Stimulated activated CD4-positive, alpha-beta T cell treated with anti-CD3 and anti-CD28 coated beads, TNF-alpha, amount 100 ng/mL, for 4 hours (primary cell): ENCODE measurements around the gene MTERF4.

Experiments used
- DNase-seq, 3 experiments: peaks; one replicate each; pipeline ENCODE4 v3.0.0-alpha.2; 2020; ENCODE audit warnings: low read depth in 3 of 3

Gene MTERF4, protein sequence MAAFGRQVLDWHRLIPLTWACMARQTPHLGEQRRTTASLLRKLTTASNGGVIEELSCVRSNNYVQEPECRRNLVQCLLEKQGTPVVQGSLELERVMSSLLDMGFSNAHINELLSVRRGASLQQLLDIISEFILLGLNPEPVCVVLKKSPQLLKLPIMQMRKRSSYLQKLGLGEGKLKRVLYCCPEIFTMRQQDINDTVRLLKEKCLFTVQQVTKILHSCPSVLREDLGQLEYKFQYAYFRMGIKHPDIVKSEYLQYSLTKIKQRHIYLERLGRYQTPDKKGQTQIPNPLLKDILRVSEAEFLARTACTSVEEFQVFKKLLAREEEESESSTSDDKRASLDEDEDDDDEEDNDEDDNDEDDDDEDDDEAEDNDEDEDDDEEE

DNA sequence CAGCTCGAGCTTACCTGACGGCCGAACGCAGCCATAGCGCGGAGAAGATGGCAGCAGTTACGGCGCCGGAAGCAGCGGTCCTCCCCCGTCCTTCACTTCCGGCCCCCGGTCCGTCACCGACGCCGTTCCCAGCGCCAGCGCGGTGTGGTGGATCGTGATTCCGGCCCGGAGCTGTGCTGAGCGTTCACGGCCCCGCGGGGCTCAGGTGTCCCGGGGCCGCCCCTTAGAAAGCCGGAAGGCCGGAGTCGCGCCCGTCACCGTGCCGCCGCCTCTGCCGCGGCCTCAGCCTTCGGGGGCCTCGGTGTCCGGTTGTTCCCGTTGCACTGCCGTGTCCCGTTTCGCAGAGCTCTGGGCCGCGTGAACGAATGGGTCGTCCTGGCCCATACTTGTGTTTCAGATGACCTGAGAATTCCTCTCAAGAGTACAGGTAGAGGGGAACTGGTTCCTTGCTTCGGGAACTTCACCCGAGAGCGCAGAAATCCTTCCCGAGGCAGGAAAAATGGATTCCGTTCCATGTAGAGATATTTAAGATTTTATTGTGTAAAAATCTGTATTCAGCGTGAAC, at the start of gene MTERF4:
Gene MTERF4, minus strand, starts transcription at position 49 of the 565 bp plus-strand sequence. Its CDS starts 14 bp downstream, at position 35.
- DNase-seq: peak; percentile 70 to 85 (median 78)

DNA sequence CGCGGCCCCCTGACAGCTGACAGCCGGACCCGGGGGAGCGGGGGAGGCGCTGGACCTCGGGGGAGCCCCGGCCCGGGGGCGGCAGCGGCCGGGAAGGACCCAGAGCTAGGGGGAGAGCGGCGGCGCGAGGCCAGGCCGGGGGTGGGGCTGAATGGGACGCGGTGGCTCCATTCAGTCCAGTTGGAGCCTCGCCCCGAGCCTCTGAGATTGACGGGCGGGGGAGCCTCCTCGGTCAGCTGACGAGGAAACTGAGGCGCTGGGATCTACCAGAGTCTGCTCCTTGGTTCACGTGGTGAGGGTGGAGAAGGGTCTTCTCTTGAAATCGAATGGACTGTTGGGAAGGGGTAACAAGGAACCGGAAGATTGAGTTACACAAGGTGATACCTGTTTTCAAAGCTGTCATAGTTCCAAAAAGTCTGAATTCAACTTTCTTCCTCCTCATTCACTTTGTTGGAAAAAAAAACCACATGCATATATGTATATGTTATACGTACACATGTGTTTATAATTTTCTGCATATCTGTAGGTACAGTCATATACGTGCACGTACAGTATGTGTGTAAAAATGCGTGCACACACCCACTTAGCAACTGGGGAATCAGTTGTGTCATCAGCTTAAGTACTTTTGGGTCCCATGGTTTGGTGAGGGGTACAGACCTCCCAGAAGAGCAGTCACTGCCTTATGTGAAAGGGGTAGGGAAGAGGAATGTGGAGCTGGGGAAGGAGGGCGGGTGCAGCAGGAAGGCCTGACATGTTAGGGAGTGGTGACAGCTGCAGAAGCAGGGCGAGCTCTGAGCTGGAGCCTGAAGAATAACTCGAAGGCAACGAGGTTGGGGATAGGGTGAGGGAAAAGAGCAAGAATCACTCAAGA, 48.8 kb upstream of the MTERF4 start:
- DNase-seq: no peak

DNA sequence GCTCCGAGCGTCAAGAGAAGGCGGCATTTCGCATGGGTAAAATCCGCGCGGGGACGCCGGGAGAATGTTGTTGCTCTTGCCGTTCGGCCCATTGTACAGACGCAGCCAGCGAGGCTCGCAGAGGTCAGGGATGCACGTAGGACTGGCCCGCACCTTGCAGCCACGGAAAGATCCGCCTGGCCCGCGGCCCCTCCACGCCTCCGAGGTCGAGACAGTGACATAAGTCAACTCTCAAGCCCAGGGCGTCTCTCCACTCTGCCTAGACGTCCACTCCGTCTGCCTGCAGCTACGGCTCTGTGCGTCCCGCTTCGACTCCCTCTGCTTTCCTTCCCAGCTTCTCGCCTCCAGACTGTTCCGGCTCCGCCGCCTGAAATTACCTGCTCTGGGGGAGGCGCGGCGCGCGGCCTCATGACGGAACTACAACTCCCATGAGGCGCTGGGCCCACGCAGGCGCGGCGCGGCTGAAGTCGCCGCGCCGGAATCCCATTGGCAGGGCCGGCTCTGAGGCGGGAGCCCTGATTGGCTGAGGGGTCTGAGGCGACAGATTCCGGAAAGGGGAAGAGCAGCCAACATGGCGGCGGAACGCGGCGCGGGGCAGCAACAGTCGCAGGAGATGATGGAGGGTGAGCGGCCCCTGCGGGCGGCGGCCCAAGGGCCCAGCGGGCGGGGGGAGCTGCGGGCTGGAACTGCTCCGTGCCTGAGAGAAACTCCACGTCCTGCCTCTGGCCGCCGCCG, 48.0 kb upstream of the MTERF4 start, which contains the start of gene PPP1R7:
Gene PPP1R7, plus strand, starts transcription at position 543 of the 735 bp plus-strand sequence. Its CDS starts 29 bp downstream, at position 572.
- DNase-seq: peak; percentile 80 to 92 (median 90)

DNA sequence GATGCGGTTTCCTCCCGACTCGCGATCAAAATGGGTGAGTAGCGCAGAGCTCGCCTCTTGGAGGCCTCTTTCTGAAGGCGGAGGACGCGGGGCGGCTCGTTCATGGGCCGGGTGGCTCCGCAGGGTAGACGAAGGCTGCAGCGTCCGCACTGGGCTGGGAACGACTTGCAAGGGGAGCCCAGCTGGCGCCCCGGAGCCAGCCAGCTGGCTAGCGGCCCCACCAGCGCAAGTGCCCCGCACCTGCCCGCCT, 47.5 kb upstream of the MTERF4 start:
- DNase-seq: no peak

DNA sequence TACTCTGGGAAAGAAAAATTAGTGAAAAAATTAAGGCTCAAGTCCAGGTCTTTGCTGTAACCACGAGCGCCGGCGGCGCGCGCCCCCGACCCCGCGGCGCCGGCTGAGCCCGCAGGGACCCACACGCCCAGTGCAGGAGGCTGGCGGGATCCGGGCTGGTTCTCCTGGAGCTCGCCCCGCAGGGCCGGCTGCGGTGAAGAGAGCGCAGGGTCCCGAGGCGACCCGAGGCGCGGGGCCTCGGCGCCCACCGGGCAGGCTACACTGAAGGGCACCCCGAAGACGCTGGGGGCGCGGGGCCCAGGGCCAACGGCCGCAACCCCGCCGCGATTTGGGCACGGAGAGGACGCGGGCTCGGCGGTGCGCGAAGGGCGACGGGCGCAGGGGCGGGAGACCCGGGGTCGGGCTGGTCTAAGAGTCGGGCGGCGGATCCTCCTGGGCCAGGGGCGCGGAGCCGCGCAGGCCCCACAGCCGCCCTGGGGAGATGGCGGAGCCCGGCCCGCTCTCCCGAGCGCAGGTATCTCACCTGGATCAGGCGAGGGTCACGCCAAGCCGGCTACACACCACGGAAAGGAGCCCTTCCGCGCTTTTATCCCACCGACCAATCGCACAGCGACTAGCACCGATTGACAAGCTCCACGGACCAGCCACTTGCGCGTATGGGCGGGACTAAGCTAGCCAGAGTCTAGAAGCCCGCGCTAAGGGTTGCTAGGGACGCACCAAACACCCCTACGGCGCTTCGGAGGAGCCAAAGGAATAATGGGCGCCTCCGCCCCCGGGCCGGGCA, 47.0 kb upstream of the MTERF4 start, which contains the start of gene PASK:
Gene PASK, minus strand, starts transcription at position 582 of the 784 bp plus-strand sequence. CDS start 6,440 bp downstream, outside the sequence.
- DNase-seq: peak; percentile 74 to 86 (median 81)

DNA sequence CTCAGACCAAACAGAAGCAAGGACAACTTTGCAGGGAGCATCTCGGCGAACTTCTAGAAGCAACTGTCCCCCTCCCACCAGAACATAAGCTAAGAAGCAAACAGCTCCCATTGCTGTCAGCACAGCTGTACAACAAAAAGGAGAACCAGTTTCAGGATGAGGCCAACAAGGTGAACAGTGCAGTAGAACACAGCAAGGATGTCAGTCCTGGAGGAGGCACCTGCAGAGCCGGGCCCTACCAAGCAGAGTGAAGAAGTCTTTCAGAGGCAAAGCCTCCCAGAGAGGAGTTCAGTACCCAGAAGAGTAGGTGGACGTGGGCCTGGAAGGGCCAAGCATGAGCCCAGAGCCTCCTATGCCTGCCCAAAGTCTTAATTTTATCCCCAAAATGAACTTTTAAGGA, 46.2 kb upstream of the MTERF4 start:
- no peak for DNase-seq

DNA sequence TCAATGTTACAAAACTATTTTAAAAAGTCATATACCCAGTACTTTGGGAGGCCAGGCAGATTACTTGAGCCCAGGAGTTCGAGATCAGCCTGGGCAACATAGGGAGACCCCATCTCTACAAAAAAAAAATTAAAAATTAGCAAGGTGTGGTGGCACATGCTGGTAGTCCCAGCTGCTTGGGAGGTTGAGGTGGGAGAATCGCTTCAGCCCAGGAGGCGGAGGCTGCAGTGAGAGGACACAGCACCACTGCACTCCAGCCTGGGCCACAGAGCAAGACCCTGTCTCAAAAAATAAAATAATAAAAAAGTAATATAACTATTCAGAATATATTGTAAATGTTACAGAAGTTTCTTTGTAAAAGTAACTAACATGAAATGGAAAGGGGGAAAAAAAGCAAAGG, 45.2 kb upstream of the MTERF4 start:
- no peak for DNase-seq

DNA sequence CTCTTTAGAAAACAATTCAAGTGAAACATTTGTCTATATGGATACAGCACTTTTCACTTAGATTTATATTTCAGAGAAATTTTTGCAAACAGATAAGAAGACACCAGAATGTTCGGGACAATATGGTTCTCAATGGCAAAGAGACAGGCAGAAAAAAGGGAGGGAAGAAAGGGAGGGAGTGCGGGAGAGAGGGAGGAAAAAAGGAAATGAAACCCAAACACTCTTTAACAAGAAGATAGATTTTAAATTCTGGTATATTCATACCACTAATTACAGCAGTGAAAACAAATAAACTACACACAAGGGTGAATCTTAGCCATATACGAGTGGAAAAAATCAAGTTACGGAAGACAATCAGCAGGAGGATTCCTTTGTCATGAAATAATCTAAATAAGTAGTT, 44.2 kb upstream of the MTERF4 start:
- DNase-seq: no peak

DNA sequence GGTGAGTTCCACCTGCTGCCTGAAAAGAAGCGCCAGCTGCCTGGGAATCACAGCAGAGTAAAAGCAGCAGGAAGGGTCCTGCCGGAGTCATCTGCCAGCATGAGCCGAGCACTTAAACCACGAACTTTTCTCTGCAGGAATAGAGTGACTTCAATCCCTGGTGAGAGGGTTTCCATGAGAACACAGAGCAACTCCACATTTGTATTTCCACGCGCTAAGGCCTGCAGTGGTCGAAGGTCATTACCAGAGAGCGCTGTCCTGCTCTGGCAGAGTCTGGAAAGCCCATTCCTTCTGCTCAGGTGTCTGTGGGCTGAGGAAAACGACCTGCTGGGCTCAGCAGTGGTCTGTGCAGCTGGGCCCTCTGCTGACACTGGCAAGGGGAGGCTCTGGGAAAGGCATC, 40.5 kb upstream of the MTERF4 start:
- DNase-seq: no peak

DNA sequence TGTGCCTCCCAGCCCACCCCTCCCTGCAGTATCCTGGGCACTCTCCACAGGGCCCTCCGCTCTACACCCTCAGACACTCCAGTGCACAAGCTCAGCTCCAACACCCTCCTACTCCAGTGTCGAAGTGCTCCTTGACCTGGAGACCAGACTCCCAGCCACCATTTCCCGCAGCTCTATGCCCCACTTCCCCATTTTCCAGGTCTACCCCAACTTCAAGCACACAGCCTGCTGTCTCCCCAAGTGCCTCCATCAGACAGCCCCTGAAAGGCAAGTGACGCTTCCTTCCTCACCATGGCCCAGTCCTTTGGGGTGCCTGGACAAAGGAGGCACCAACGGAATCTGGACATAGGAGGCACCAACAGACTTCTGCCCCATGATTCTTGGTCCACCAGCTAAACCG, 40.0 kb upstream of the MTERF4 start:
- DNase-seq: no peak

DNA sequence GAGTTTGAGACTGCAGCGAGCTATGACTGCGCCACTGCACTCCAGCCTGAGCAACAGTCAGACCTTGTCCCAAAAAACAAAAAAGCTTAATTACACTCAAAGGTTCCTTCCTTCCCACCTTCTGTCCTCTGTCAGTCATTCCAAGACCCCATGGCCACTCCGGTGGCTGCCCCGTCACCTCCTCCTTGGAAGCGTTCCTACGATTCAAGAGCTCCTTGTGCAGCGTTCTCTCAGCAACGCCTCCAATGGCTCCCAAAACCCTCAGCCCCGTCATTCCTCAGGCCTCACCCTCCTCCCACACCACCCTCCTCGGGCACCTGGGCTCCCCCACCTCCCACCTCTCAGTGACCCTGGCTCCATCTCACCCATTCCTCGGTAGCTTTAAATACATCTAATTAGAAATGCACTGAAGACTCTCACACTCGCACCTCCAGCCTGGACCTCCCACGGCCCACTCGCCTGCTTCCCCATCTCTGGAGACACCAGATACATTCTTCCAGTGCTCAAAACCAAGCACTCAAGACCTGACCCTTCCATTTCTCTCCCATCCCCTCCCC, 39.2 kb upstream of the MTERF4 start:
- no peak for DNase-seq

DNA sequence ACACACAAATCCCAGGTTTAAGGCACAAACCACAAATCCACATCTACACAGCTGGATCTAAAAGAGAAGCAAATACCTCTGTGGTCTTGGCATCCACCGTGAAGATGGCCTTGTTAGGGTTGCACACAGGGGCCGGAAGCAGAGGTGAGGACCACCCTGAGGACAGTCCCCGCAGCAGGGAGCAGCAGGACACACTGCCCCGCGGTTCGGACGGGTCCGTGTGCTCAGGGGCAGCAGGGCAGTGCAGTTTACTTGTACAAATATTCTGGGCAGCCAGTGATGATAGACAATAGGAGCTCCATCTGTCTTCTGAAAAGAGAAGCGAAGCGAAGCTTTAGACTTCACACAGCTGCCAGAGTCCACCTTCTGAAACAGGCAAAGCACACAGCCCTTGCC, 38.4 kb upstream of the MTERF4 start:
- no peak for DNase-seq

DNA sequence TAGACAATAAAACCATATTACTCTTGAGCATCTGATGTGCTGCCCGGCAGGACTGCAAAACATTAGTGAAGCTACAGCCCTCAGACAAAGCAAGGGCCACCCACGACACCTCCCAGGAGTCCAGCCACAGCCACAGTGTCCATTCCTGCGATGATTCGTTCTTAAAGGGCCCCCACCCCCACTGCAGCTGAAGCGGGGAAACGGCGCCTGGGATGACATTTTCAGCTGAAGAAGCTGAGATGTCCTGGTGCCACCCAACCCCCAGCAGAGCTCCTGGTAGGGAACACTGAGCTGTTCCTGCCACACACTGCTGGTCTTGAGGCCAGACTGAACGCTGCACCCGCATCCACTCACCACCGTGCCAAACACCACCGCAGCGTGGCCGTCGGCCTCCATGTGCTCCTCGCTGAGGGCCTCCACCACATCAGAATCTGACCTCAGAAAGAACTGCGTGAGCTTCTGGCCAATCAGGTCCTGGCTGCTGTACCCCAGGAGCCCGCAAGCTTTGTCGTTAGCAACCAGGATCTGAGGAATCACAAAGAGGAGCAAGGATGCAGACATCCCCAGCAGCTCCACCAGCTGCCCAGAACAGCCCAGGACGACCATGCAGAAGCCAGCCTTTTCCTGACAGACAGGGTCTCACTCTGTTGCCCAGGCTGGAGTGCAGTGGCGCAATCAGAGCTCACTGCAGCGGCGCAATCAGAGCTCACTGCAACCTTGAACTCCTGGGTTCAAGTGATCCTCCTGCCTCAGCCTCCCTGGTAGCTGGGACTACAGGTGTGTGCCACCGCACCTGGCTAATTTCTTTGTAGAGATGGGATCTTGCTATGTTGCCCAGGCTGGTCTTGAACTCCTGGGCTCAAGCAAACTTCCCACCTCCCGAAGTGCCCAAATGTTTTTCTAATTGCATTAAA, 37.7 kb upstream of the MTERF4 start:
- DNase-seq: no peak

DNA sequence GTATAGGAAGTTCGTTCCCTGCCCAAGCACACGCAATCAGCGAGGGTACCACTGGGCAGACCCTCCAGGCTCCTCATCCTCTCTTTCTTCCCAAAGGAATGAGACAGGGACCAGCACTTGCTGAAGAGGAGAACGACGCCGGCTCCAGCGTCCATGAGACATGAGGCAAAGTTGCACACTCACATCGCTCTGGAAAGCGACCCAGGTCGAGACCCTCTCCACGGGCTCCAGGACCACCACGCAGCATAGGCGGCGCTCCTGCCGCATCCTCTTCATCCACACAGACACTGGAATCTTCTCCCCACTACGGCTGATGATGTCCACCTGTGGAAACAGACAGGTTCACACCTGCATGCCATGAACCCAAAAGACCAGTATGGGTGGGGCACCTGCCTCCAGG, 36.4 kb upstream of the MTERF4 start:
- no peak for DNase-seq

DNA sequence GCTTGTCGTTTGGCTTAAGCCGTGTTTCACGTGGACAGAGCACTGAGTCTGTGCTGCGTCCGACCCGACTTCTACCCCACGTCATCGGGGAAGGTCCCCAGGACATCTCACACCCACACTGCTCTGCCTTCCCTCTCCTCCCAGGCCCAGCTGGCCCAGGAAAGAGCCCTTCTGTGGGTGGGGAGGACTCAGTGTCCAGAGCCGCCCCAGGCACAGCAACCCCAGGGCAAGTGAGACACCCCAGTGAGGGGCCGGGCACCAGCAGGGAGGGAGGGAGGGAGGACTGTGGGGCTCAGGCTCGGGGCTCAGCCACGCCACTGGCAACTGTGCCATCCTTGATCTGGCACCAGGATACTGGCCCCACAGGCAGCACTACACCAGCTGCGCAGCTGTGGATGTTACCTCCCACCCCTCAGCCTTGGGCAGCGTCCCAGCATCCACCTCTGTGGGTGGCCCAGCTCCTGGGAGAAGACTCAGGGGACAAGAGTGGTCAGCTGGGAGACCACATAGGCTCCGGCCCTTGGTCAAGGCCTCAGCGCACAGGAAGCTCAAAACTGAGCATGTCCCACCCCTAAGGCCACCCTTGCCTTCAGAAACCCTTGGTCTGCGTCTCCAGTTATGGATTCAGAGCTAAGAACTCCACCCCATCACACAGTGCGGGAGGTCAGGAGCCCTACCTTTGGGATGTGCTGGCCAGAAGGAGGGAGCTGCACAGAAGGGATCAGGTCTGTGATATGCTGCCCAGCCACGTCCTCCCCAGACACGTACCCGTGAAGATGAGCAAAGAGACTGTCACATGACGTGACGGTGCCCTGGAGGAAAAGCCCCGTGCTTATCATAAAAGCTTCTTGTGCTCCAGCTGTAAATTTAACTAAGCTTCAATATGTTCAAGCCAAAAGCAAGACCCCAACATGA, 35.4 kb upstream of the MTERF4 start:
- no peak for DNase-seq

DNA sequence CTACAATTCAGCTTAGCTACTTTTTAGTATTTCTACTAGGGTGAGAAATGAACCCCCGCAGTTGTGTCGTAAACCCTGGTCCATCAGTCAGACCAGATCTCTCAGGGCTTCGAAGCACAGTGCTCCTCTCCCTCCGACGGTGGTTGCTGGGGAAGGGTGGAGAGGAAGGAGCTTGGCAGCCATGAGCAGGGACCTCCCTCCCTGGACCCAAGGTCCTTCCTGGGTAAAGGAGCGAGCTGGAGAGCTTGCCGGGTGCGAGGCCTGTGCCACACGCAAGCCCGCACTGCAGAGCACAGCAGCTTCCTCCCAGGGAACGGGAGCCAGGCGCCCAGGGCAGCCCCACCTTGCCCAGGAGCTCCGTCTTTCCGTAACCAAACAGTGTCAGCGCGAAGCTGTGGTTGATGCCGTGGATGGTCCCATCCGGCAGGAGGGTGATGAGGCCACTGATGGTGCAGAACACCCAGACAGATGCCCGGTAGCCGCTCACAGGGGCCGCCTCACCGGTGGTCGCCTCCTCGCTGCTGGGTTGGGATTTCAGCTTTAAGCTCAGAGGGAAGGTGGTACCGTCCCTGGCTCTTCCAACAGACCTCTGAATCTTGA, 34.7 kb upstream of the MTERF4 start:
- DNase-seq: no peak

DNA sequence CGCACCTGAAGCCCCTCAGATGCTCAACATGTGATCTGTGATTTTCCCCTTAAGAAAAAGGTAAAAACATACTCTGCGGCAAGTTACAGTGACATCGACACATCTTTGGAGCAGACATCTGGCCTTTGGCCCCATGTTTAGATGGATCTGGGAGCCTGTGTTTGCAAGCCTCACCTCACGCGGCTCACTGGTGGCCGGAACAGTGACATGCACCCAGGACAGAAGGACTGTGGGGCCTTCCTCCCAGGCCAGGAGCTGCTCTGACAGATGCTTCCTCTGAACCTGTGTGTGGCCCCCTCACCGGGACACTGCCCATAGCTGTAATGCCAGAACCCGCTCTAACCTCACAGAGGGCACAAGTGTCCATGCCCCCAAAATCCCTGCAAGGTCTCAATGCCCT, 34.1 kb upstream of the MTERF4 start:
- DNase-seq: no peak

DNA sequence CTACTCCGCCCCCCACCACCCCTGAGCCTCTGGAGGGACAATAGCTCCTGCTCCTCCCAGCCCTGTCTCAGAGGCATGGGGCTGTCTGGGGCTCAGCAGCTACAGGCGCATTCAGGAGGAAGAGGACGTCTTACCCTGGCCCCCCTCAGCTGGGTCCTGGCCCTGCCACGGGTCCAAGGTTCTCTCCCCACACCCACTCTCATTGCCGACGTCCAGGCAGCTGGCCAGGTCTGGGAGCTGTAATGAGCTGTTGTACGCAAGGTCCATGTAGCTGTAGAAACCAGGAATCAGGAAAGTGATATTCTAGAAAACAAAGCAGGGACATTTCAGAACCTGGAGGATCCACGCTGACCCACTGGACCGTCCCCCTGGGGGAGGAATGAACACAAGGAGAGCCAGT, 33.6 kb upstream of the MTERF4 start:
- DNase-seq: no peak
